NCI-H1436 treated with DMSO at 0.1 percent for 48 hours (cell line): Measurements from ENCODE around the gene C1orf21.
A peak's percentile ranks its signal among the peaks of the same experiment; 100 is the strongest.
"Not testable (repeated sequence)": the region's sequence is repeated elsewhere in the genome, so short reads cannot be mapped to it uniquely, and the experiment has no call there.

Experiments used
- DNase-seq: peaks from one replicate; lab custom pipeline; 2025; lab: John Stamatoyannopoulos, UW

The C1orf21 gene

DNA sequence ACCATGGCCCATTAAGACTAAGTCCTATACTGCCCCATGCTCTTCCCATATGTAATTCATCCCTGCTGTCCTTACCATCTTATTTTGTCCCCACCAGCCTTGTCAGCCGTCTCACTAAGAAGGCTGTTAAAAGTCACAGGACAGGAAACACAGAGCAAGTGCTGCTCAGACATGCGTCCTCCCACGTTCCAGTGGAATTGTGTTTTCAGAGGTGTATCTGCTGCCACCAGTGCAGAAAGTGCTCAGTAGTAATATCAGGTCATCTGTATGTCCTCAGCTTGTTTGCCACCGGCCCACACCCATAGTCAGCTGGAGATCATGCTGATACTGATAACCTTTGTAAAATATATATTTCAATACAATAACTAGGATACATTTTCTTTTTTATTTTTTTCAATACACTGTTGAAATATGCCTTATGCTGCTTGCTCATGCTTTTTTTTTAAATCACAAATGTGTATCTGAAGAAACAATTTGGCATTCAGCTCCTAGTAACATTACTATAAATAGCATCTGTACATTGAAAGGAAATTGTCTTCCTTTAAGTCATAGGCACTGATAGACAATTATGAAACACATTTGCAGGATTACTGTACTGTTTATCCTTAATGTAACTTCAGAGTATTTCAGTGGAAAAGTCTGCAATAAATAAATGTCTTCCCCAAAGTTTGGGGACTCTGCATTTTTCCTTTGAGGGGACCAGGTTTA, 211.0 kb downstream of the C1orf21 start:
- DNase-seq = no peak

- no peak for DNase-seq
Observed at GRCh38 chr1:184598403-184599193, 211.8 kb downstream of the C1orf21 start.

- DNase-seq = no peak
Observed at GRCh38 chr1:184604152-184604900, 217.5 kb downstream of the C1orf21 start.

GRCh38 chr1:184605941-184606340, 219.1 kb downstream of the C1orf21 start:
- DNase-seq = no peak

DNA sequence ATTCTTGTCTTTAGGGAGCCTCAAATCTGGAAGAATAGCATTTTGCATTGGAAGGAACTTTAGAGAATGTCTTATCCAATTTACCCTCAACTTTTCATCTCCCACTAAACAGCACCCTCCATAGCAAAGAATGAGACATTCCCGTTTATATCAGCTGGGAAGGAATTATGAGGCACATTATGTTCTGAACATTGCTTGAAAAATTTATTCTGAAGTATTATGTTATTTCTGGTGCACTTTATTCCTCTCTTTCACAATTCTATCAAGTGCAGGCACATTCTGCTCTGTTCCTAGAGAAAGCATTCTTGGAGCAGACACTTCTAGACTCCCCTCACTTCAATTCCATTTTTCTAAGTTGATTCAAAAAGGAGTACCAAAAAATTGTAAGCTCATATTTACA, 220.0 kb downstream of the C1orf21 start:
- DNase-seq = no peak

DNA sequence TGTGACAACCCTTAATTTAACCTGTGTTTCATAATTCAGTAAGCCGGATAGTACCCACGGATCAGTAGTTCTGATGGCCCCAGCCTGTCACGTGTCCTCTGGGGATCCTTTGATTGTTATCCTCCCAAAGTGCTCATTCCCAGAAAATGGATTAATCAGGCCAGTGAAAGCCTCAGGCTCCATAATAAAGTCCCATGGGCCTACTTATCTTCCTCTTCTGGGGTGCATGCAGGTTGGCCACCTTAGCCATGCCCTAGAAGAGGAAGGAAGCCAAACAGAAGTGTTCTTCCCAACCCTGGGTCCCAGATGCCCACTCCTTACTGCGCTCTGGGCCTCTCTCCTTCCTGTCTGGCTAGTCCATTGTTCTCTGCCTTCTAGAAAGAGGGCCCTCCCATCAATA, 221.8 kb downstream of the C1orf21 start:
- no peak for DNase-seq

DNA sequence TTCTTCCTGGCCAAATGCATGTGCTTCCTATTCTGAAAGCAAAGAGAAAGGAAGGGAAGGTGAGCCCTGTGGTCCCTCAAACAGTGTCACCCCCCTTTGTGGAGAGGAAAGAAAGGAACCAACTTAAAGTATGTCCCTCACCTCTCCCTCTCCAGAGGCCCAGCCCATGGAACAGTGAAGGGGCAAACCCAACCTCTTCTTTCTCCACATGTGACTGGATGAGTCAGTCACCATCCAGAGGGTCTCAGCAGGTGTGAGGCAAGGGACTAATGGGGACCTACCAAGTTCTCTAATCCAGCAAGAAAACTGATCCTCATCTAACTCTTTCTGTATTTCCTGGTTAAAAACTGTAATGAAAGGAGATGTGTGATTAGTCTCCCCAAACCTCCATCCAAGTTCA, 222.2 kb downstream of the C1orf21 start:
- no peak for DNase-seq

DNA sequence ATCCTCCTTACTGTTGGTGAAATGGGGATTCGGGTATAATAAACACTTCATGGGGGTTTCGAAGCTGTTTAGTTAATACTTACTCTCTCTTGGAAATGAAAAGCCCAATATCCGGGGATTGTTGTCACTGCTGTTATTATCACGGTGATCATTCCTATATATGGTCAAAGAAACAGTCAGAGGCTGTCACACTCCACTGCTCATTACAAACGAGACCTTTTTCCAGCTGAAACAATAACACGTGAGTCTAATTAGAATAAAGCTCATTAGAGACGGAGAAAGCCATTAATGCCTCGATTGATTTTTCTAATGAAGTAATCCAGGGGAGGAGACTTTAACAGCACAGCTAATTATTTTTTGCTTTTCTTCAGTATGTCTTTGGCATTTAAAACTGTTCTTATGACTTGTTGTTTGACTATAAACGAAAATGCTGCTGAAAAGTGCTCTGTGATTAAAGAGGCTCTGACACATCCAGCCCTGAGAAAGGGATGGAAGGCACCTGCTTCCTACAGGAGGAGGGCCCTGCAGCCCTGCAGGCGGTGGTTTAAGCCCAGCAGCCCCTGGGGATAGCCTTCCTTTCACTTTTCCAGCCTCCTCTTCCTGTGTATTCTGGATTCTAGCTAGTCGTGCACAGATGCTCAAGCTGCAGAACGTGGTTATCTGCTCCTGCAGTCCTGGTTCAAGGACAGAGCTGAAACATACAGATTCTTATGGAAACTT, 224.2 kb downstream of the C1orf21 start:
- peak; percentile 18 for DNase-seq

GRCh38 chr1:184612229-184612628, 225.4 kb downstream of the C1orf21 start:
- DNase-seq = not testable (repeated sequence)

- DNase-seq = no peak
Observed at GRCh38 chr1:184614667-184615066, 227.8 kb downstream of the C1orf21 start.

DNA sequence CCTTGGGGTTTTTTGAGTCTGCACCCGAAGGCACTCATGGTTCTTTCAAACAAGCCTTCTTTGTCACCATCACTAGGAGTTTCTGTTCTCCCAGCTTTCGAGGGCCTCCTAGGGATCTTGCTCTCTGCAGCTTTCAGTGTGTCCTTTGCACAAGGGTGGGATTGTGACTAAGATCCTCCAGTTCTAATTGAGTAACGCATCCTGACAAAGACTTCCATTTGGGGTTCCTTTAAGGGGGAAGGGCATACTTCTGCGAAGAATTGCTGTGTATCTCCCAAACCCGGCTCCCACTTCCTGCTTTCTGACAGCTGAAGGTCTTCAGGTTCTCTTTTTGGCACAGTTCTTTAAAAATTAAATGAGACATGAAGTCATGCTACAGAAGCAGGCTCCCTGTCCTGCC, 228.5 kb downstream of the C1orf21 start:
- DNase-seq = no peak

DNA sequence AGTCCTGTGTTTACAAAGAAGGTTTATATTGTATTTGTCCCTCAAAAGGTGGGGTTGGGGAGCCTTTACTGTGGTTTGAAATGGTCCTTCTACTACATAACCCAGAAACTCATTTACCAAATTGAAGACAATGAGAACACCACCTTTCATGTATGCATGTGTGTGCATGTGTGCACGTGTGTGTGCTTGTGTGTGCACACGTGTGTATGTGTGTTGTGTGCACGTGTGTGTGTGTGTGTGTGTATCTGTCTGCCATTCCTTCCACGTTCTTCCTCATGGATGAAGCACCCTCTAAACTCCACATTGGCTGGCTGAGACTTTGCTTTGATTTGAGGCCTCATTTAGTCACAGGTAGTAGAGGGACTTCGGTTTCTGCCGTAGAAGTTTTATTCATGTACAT, 229.7 kb downstream of the C1orf21 start:
- DNase-seq = no peak

- no peak for DNase-seq
Observed at GRCh38 chr1:184617433-184618029, 230.7 kb downstream of the C1orf21 start.

- no peak for DNase-seq
Observed at GRCh38 chr1:184618851-184619250, 232.0 kb downstream of the C1orf21 start.

DNA sequence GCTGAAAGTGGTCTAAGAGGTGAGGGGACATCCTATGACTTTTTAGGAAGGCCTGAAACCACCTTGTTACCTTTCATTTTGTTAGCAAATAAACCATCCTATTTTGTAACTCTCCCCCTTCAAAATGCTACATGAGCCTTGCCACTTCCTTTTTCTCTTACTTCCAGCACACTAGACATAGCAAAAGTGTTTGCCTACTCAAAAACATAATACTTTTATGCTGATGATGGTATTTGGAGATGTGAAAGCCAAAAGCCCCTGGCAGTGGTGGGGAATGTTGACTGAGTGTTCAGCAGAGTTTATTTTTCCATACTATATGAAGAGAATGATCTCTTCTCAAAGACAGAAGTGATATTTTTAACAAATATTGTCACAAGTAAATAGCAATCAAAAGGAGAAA, 233.6 kb downstream of the C1orf21 start:
- DNase-seq = no peak

- no peak for DNase-seq
Observed at GRCh38 chr1:184621260-184621659, 234.4 kb downstream of the C1orf21 start.

DNA sequence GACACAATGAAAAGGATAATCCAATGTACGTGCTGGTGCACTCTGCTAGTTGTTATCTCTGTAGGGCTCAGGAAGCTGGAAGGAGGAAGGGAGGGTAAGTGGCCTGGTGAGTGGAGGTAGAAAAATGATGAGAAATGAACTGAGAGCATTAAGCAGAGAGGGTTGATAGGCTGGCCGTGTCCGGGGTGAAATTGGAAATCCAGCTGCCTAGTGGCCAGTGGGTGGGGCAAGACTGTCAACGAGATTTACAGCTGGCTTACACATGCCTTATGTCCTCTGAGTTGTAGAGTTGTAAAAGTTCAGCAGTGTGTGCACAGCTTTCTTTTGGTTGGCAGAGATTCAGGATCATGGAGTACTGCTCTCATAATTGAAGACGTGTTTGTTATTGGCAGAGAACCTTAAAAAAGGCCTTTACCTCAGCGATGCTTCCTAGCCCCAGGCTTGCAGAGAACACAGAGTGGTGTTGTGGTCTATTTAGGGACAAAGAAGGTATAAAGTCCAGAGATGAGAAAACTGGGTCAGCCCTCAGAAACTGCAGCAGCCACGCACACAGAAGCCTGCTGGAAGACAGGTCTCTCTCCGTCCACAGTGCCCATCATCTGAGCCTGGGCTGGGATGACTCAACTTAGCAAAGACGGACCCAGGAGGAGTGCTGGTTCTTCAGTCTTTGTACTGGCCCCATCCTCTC, 235.5 kb downstream of the C1orf21 start:
- DNase-seq = no peak

- DNase-seq = no peak
Observed at GRCh38 chr1:184623404-184623803, 236.6 kb downstream of the C1orf21 start.

DNA sequence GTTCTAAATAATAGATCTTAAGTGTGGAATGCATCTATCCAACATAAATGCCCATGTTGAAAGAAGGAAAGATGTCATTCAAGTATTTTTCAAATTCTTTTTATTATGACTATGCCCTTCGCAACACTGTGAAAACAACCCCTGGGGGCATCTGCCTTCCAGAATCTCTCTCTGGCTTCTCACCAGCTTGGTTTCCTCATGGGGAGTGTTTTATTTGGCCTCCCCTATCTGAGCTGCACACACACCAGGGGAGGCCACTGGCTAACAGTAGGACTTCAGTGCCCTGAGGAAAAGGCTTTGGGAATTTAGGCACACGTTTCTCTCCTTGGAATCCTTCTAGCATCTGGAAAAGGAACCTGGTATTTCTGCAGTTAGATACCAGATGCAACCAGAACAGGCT, 237.2 kb downstream of the C1orf21 start:
- no peak for DNase-seq

- DNase-seq = no peak
Observed at GRCh38 chr1:184624626-184625025, 237.8 kb downstream of the C1orf21 start.

DNA sequence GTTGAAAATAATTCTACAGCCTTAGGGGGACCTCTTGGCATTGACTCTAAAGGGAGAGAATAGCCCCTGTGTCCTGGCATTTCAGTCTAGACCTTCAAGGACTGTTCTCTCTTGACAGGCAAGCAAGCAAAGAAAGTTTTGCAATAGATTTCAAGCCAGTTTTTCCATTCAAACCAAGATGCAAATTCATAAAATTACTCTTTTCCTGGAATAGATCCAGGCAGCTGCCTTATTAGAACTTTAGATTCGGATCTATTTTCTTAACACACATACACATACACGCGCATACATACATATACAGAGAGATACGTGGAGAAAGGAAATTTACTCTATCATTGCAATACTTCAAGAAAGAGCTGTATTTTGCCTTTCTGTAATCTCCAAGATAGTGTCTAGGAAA, 238.4 kb downstream of the C1orf21 start:
- no peak for DNase-seq
